GM18499 (cell line): ENCODE measurements around the gene PTPRG.

Experiments
- ATAC-seq: cut with Tn5 transposase; IDR thresholded peaks from one replicate; pipeline ENCODE4 v1.9.1; 2021; ENCODE audit warnings: moderate number of reproducible peaks; ENCODE audit not compliant: insufficient read depth, unreplicated experiment

Gene PTPRG

DNA sequence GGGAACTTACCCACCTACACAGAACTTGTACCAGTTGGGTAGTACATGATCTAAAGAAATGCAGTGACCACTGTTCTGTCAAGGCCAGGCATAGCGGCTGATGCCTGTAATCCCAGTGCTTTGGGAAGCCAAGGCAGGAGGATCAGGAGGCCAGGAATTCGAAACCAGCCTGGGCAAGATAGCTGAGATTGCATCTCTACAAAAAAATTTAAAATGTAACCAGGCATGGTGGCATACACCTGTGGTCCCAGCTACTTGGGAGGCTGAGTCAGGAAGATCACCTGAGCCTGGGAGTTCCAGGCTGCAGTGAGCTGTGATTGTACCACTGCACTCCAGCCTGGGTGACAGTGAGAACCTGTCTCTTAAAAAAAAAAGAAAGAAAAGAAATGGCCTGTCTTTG is 491.0 kb downstream of the PTPRG start:
- no peak for ATAC-seq

DNA sequence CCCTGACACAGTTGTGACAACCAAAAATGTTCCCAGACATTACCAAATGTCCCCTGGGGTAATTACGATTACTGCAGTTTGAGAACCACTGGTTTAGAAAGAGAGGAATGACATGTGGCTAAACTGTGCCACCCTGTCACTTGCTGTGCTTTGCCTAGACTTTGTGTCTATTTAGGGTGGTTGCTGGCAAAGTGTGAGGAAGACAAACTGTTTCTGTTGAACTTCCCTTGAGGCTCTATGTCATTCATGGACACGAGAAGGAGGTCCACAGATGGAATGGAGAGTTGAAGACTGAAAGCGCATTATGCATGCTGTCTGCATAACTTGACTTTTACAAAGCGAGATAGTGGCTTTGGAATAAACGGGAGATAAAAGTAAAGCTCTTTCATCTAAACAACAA is 495.3 kb downstream of the PTPRG start:
- ATAC-seq: no peak

DNA sequence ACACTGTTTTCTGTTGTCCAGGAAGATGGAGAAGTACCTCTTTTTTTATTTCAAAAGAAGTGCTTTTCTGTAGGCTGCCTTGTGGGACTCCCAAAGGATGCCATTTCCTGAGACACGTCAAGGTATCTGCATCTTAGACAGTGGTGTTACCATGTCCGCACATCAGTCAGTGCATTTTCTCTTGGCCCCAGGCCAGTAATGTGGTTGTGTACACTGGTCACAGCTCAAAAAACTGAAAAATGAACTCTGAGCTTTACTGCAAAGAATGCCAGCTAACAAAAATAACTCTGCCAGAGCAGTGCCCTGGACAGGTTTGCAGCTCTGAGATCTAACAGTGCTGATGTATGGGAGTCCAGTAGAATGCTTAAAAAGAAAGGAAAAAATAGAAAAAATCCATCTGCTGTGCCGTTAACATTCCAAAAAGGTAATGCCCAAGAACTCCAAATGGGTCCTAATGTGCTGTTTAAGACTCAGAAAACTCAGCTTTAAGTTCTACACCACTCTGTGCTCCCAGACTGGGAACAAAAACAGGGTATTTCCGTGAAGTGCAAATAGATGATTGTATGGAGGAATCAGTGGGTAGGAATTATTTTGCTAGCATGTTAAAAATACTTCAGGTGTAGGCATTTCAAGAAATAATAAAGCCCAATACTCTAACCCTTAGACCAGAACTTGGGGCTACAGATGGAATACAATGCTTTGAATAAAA is 496.1 kb downstream of the PTPRG start:
- ATAC-seq: no peak

DNA sequence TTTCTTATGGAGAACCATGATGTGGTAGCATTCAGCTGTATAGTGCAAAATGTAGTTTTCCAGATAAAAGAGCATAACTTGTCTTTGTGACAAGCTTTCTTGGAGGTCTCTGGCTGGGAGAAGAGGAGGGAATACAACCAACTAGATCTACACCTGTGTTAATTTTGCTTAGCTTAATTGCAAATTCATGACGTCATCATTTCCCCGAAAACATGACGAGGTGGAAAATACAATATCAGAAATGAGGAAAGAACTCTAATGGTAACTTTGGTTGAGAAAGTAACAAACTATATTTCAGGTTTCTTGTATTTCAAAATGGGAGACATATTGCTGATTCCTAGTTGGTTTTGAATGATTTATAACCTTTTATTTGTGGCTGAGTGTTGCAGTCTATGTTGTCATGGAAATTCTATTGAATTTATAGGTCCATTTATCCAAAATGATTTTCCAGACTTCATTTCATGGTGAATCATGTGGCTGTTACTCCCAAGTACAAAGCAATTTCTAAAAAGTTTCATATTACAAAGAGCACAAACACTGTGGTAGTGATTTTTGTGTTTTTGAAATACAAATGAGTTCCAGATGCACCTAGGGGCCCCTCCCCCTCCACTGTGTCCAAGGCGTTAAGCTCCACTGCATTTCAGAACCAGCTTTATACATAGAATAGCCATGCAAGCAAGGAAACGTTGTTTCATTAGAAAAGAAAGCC is 504.8 kb downstream of the PTPRG start:
- ATAC-seq: no peak

DNA sequence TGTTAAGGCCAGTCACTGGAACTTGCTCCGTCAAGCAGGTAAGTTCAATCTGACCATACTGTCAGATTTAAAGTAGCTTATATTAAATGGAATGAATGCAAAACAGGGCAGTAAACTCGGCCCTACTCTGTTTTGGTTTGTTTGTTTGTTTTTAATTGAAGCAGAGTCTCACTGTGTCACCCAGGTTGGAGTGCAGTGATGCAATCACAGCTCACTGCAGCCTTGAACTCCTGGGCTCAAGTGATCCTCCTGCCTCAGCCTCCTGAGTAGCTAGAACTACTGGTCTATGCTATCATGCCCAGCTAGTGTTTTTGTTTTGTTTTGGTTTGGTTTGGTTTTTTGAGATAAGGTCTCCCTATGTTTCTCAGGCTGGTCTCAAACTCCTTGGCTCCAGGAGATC is 507.0 kb downstream of the PTPRG start:
- no peak for ATAC-seq

DNA sequence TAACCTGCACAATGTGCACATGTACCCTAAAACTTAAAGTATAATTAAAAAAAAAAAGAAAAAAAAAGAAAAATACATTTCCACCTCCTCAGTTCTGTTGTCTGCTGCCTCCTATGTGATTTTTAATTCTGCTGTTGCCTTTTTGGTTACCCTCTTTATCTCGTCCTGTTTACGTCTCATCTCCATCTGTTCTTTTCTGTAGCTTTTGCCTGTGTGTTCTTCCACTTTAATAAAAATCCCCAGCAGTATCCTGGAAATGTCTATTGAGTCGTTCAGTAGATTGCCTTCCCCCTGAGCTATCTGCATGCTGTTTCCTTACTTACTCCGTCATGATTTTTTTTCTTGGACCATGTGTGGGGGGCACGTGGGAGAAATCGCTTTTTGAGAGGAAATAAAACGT is 509.5 kb downstream of the PTPRG start:
- no peak for ATAC-seq

DNA sequence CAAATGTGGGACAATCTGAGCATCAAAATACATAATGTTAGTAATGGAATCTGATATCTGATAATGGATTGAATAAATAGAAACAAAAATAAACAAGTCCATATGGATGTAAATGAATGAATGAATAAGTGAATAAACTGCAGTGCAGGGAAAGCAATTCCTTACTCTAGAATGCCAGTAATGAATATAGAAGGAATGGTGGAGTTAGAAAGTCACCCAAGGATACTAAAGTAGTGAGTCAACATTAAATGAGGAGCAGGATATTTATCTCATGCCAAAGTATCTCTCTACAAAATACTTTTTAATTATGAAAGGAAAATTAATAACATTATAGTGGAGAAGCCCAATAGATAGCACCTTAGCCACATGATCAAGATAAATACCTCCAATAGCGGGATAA is 511.7 kb downstream of the PTPRG start:
- no peak for ATAC-seq

DNA sequence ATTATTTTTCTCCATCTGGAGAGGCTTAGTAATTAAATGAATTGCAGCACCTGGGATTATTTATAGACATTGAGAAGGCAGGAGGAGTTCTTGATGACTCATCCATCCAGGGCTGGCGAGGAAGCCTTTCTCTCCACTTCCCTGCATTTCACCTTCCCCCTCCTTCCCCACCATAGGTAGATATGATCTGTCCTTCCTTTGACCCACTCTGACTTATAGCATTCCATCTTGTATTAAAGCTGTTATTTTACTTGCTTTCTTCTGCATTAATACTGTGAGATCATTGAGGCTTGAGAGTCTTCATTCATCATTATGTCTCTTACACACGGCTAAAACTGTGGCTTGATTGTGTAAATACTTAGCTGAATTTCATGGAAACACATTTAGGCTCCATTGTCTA is 523.2 kb downstream of the PTPRG start:
- no peak for ATAC-seq

DNA sequence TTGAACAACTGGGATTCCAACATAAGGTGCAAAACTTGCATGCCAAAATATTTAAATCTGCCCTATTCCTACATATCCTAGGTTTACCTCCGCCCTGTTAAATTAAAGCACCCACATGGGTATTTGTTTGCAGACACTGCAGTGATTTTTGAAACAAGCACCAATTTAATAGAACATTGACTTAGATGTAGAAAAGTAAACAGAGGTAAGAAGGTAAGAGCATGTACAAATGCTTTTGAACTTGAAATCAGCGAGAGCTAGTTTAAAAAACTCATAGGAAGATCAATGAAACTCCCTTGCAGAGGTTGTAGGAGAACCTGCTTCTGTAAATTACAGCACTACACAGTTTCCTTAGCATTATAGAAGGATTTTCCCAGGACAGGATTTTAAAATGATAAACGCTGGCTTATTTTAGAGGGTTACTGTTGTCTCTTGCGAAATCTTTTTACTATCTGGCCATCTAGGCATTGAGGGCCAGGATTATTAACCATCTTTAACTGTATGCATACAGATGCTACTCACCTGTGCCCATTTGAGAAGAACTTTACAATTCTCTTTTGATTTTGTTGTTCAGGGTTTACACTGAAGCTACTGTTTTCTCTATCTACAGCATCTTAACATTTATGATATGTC is 527.2 kb downstream of the PTPRG start:
- ATAC-seq: no peak

DNA sequence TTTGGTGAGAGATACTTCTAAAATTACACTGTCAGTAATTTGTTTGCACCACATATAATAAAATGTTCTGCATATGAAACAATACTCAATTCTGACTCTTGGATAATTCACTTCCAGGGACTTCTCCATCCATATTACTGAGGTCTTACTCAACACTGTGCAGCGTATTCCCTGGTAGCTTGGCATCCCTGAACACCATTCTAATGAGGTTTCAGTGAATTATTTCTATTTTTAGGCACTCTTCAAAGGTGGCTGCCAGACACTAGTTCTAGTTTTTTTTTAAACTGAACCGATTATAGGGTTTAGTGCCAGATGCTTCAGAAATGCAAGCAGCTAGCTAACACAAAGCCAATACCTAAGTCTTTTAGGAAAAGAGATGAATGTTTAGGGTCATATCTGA is 528.7 kb downstream of the PTPRG start:
- no peak for ATAC-seq

DNA sequence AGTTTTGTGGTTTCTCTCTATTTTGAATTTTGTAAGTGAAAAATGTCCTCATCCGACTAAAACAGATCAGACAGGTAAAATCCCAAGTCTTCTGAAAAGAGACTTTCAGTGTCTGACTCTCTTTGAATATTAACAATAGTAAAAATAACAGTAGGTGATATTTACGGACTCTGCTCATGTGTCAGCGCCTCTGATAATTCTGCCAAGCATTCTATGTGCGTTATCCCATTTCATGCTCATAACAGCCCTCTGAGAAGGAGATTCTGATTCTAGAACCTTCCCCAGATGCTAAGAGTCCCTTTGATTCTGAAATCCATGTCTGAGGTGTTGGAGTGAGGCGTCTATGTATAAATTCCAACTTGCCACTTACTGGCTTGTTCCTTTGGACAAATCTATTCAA is 529.1 kb downstream of the PTPRG start:
- no peak for ATAC-seq

DNA sequence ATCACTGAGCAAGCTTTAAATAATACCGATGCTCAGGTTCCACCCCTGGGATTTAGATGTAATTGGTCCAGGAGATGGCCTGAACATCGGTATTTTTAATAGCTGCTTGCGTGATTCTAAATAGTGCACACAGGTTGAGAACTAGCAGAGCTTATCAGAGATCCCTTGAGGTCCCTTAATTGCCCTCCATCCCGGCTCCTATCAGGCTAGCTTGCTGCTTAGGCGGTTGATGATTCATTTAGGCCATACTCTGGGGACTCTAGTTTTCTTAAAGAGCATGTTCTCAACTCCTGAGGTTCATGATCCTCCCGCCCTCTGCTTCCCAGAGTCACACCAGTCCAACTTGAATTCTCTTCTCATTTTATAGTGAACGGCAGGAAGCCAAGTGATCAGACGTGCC is 531.7 kb downstream of the PTPRG start:
- no peak for ATAC-seq

DNA sequence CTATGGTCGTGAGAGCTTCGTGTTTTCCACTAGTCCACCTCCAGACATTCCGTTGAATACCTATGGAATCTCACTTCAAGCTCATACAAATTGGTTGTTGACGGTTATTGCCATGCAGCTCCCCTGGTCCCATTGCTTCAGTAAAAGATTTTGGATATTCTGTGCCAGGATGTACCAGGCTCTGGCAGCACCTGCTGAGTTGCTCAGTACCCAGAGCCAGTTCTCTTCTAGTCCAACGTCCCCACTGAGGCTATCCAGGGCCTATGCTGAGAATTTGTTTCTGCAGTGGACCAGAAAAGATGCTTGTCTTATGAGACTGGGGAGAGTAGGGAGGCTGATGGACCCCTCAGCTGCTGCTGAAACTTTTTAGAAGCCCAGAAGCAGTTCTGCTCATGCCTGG is 533.1 kb downstream of the PTPRG start:
- ATAC-seq: no peak

DNA sequence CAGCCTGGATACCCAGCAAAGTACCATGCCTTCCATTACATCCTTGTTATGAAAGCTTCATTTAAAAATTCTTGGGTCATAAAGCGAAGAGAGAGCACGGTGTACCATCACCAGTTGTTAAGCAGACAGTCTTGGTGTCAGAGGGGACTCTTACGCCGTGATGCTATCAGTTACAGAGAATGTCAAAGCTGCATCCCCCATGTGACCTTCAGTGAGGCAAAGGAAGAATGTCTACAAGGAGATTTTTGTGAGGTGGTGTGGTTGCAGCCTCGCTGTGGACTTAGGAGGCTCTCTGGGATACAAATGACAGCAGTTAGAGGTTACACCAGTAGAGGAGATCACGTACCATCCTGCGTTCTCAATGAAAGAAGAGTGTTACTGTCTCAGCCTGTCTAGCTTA is 533.7 kb downstream of the PTPRG start:
- no peak for ATAC-seq

DNA sequence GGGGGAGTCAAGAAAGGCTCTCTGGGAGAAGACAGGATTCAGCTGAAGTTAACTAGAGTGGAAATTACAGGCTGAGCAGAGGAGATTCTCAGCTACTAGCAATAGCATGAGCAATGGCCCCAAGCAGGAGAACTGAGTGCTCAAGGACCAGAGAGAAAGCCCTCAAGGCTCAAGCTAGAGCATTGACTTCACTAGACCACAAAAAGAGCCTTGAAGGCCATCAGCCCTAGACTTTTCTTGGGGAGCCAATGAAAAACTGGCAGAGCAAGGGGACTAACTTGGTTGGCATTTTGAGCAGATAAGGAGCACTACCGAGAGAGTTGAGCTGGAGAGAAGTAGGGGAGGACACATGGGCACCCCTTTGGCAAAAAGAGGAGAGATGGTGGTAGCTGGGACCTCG is 534.4 kb downstream of the PTPRG start:
- ATAC-seq: no peak

DNA sequence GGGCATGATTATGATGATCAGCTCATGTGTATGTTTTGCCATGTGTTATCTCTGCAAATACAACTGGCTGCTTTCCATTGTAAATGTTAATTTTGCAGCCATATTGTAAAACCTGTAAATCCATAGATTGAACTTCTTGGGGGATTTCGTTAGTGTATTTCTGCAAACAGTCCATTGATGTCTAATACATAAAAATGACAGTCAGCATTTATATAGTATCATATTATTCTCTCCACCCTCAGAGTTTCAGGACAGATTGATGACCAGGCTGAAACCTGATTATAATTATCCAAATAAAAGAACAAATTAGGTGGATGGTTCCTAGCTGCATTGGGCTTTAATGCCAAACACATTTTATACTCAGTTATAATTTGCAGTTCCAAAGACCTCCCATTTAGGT is 535.1 kb downstream of the PTPRG start:
- no peak for ATAC-seq

DNA sequence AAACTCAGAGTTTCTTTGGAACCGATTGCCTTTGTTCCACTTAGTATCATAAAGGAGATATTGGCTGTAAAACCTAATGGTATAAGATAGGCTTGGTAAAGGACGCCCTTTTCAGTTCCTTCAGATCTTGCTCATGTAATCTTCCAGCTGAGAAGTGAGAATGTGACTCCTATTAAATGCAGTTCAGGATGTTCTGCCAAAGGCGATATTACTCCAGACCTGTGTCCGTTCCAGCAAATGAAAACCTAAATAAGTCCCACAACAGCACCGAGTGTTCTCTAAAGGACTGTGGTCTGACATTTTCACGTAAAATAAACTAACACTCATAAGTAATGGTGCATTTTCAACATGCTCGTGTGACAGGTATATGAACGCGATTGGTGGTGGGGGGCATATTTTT is 535.8 kb downstream of the PTPRG start:
- ATAC-seq: no peak

DNA sequence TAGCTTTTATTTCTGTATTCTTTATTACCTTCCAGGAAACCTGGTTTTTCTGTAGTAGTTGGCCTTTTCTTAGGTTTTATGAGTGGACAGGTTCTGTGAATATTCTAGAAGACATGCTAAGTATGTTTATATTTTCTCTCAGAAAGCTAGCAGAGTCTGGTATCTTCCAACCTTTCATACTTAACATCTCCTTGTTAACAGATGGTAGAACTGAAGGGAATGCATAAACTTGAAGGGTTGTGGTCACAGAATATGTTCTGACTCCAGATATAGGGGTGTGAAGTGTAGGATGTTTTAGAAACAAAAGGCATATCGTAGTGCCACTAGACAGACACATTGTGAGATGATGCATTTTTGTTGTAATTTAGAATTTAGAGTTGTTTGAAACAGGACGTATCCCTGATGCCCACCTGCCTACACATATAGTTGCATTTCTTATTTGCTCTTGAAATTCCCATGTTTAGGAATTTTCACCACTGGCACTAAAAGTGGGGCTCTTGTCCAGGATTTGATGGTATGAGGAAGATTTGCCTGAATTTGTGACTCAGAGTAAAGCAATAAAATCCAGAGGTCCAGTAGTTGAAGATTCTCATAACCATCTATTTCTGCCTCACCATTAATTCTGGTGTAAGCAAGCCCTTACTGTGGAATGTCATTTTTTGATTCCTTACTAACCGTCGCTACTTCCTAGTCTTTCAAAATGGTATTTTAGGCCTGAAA is 537.4 kb downstream of the PTPRG start:
- no peak for ATAC-seq

DNA sequence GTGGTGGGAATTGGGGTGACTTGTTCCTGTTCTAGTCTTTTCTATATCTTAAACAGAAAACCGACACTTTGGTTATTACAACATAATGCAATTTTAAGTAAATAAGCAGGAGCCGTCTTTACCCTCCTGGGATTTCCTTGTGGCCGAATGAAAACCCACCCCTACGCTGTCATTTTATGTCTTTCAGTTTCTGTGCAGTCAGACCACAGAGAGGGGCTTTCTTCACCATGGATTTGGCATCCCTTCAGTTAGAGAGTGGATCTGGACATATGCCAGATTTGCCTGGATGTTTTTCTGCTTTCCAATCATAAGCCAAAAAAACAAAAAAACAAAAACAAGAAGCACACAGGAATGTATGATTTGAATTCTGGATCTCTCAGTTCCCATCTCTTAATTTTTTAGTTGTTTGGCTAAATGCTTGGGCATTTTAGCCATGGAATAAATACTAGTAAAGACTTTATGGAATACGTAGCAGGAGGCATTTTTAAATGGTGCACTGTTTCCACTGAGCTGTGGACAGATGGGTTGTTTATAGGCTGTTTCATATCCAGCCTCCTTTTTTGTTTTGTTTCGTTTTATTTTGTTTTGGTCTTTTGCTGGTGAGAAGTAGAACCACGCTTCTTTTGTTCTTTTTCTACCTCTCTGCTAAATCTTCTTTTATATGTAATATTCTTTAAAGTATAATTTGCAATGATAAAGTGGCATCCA is 539.1 kb downstream of the PTPRG start:
- no peak for ATAC-seq

DNA sequence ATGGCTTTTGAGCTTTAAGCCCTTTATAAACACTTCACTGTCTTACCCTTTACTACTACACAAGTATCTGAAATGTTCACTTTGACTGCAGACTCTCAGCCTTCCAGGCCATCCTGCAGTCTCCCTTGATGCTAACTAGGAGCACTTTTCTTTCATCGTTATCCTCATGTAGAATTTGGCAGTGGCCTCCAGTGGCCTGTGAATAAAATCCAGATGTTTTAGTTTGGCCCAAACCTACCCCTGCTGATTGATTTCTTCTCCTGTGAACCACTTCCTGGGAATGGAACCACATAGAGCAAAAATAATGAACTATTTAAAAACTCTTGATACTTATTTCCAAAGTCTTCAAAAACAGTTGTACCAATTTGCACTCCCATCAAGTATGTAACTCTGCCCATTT is 540.1 kb downstream of the PTPRG start:
- ATAC-seq: no peak

DNA sequence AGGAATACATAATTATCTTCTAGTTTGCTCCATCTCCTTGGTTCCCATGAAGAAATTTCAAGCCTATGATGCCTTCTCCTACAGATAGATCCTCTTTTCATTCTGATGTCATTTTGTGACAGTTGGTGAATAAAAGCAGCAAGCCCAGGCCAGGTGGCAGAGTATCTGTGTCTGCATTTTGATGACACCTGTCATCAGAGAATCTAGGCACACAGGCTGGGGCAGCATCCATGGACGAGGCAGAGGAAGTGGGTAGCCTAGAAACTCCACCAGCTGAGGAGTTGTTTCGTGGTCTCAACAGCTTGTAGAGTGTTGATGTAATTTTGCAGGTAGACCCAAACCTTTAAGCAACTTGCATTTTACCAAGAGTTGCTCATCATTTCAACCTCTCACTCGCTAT is 542.2 kb downstream of the PTPRG start:
- ATAC-seq: no peak
